Stimulated activated CD8-positive, alpha-beta memory T cell treated with anti-CD3 and anti-CD28 coated beads, Interleukin-15, amount 100 ng/mL, for 4 hours (primary cell): ENCODE data around the gene ZBTB18.
"Not testable (repeated sequence)": the region's sequence is repeated elsewhere in the genome, so short reads cannot be mapped to it uniquely, and the experiment has no call there.

ENCODE experiments used
- DNase-seq, 2 donors: peaks; one replicate each; pipeline ENCODE4 v3.0.0-alpha.2; 2020; ENCODE audit warnings: low read depth in 2 of 2

ZBTB18 gene

DNA sequence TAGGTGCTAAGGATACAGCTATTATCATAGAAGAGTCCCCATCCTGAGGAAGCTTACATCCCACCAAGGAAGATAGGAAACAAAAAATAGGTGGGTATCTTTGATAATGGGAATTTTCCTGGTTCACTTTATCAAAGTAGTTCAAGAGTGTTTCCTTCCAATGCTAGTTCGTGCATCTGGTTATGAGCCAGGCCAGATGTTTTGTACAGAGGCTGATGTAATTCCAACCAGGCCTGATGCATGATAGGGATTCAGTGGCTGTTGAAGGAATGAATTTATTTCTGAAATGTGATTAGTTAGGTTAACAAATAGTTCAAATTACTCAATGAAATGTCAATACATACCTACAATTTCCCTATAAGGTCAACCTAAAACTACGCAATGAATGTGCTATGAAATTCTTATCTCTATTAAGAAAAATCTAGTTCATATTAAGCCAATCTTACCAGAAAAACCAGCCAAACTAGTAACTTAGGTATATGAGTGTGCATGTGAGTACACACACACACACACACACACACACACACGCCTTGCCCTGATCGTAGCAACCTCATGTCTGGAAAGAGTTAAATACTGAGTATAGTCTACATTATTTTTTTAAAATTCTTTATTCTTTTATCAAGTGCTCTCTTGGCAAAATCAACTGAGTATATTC lies 9.5 kb upstream of the ZBTB18 start:
- DNase-seq = no peak

DNA sequence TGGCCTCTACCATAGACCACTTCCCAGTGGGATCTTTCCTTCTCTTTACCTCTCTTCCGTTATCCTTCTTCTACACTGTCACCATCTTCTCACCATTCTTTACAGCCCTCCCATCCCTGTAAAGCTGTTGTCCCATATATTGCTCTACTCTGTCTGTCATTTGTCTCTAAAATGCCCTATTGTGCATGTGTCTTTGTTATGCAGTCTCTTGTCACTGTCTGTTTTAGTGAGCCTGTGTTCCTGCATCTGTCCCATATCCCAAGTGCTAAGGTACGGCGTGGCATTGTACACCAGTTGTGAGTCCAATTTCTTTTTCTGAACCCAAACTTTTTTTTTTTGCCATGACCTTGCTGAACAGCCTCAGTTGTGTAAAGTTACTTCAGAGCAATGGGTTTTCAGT lies 8.8 kb upstream of the ZBTB18 start:
- no peak for DNase-seq

DNA sequence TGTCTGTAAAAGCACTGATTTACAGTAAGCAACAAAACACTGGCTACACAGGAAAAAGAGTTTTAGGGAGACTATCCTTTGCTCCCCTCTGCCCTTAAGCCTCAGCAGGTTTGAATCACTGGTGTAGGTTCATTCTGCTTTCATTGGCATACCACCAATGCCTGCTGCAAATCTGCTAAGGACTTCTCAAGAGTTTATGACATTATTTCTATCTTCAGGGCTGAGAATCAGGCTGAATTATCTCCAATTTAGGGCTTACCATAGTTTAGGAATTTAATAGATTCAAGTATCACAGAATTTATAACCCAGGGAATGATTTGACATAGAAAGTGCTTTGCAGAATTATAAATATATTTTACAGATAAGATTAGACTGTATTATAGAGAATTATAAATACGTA lies 6.7 kb upstream of the ZBTB18 start:
- DNase-seq = no peak

DNA sequence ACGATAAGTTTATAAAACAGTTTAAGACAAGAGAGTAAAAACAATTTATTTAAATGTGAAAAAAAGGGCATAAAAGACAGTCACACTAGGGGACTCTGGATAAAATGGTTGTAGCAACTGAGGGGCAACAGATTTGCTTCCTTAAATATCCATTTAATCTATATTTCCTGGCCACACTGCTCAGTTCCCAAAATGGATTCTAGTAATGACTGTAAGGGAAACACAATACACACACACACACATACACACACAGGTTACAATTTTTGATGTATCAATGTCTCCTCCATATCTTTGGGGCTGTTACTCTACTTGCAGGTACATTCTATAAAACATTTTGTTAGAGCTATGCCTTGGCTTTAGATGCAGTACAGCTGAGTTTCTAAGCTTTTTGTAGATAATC lies 4.8 kb upstream of the ZBTB18 start:
- not testable (repeated sequence) for DNase-seq

DNA sequence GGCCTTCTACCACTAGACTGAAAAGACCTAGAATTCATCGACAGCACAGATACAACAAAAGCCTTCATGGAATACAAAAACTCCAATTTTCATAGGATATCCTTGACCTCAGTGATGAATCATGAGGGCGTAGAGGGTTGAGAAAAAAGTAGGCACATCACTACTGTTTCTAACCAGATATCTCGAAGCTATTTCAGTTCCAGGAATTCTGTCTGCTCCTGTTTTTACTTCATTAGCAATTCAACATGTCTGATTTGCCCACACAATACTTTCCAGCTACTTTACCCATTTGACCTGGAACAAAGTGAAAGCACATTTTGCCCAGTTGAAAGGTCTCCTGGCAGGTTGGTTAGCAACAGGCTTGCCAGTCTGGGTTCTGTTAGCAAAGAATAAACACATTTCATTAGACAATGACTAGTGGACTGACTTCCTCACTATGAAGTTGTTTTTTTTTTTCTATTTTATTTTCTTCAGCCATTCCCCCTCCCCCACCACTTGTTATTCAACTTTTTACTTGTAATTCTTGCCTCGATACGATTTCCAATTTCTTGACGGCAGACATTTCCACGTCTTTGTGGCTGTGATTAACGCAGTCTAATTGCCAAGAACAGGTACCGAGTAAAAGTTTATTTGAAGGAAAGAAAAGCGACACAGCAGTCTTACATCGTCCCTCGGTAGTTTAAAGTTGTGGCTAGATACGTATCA lies 4.0 kb upstream of the ZBTB18 start:
- DNase-seq = no peak

DNA sequence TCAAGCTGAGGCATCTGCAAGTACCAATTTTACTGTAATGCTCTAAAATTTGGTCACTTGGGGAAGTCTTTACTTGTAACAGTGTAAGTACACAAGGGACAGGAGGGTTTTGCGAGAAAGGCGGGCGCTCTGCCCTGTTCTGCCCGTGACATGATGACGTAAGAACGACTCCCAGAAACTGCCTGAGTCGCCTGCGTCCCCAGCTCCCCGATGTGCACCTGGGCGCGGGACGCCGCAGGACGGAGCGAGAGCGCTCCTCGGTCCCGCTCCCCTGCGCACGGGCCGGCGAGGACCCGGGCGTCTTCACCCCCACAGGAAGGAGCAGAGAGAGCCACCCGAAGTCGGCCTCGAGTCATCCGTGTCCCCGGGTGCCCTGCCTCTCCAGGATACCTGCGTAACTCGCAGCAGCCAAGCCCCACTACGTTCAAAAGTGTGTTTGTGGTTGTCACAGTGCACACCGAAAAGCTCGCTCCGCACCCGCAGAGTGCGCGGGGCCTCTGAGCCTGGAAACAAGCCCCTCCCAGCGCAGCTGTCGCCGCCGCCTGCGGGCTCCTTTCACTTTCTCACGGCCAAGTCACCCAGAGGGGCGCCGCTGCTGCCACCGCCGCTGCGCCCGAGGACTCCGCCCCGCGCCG lies 3.3 kb upstream of the ZBTB18 start:
- peak in 1 of 2 donors; percentile 31 for DNase-seq

DNA sequence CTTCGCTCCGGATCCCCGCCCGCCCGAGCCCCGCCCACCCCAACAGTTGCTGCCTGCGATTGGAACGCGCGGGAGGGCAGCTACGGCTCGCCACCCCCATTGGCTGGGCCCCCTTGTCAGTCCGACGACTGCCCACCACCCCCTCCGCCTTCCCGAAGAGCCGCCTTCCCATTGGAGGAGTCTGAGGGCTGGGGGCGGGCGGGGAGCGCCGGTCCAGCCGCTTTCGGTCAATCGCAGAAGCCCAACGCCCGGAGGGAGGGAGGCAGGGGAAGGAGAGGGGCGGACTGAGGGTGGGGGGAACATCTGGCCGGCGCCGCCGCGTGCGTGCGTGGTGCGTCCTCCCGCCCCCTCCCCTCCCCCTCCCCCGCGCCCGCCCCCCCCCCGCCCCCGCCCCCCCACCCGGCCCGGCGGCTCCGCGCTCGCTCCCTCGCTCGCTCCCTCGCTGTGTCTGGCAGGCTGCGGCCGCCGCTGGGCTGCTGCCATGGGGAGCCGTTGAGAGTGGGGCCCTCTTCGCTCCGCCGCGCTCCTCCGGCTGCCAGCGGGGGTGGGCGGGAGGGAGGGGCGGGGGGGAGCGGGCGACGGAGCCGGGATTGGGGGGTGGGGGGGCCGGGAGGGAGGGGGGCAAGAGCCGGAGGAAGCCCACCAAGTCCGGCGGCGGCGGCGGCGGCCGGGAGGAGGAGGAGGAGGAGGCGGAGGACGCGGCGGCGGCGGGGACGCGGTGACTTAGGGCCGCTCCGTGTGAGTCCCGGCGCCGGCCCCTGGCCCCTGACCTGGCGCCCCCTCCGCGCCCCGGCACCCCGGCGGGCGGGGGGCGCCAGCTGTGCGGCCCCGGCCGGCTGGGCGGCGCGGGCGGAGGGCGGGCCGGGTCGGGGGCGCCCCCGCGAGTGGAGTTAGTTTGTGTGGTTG lies 2.6 kb upstream of the ZBTB18 start:
- peak; percentile 94 to 96 for DNase-seq

DNA sequence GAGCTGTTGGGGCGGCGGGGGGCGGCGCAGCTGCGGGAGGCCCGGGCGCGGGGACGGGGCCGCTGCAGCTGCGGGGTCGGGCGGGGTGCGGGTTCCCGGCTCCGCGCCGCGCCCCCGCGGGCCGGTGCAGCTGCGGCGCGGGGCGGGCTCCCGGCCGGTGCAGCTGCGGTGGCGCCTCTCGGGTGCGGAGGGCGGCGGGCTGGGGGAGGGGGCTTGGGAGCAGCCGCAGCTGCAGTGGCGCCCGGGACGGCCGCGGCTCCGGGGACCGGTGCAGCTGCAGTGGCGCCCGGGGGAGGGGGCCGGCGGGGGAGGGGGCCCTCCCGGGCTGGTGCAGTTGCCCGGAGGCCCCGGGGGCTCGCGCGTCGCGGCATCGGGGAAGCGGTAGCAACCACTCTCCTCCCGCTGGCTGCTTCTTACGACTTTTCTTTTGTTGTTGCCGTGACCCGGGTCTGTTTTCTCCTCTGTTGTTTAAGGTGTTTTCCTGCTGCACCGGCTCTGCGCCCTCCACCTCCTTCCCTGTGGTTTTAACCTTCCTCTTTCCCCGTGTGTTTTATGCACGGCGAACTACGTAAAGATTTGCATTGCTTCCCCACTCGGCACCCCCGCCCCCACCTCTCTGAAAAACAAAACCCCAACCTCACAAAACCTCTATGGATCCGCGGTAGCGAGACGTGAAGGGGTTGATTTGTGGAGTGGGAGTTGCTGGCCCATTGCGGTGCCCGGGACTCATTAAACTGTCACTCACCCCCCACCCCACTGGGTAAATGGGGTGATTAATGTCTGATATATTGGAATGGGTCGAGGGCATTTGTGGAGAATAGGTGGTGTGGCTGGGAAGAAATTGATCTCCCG lies 1.7 kb upstream of the ZBTB18 start:
- peak in 1 of 2 donors; percentile 13 for DNase-seq

DNA sequence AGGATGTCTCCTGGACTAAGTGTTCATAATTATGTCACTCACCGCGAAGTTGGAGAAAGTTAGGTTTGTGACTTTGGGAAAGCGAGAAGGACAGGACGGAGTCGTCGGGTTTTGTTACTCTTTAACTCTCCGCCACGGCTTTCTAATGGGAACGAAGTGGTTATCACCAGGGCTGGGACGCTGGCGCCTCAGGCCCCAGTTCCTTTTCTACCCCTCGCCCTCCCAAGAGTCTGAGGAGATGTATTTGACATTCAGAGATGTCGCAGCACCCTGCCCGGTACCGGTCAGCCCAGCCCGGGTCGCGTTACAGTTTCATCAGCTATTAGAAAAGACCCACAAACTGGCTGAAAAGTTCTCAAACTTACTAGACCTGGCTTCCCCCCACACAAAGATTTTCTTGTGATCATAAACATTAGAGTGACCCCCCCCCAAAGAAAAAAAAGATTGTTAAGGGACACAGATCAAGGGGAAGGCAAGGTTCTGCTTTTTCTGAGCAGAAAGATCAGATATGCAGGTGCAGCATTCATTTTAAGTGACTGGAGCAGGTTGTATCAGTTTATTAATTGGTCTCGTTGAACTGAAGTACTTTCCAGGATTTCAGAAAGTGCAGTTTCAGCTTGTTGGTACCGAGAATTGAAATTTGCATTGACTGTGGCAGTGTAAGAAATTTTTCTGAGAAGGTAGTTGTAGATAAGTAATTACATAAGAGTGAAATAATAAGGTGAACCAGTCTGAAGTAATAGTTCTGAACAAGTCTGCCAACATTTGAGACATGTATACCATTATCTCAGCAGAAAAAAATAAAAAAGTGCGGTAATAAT lies 859 bp upstream of the ZBTB18 start:
- DNase-seq = no peak

DNA sequence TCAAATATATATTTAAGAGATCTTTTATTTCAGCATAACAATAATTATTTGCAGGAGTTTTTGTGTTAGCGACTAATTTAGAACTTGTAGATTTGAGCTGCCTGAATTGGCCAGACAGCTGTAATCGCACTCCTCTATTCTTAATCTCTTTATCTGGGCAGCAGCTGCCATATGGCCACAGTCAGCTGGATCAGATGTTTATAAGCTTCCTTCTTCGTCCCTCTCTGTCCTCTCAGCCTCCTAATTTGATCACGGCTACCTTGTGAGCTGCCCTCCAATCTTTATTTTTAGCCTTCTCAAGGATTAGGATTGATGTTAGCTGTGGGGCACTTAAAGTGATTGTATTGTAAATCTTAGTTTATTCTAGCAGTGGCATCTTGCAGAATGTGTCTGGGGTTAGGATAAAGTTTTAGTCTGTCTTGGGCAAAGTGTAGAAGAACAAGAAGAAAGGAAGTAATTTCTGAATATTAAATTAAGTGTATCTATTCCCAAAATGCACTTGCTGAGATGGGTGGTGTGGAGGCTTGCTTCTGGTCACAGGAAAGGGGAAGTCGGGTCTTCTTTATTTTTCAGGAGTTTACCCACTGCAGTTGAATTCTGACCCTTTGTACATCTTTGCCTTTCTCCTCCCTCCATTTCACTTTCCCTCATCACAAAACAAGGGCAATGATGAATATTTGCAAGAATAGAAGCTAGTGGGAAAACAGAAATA lies 1.1 kb downstream of the ZBTB18 start:
- no peak for DNase-seq

DNA sequence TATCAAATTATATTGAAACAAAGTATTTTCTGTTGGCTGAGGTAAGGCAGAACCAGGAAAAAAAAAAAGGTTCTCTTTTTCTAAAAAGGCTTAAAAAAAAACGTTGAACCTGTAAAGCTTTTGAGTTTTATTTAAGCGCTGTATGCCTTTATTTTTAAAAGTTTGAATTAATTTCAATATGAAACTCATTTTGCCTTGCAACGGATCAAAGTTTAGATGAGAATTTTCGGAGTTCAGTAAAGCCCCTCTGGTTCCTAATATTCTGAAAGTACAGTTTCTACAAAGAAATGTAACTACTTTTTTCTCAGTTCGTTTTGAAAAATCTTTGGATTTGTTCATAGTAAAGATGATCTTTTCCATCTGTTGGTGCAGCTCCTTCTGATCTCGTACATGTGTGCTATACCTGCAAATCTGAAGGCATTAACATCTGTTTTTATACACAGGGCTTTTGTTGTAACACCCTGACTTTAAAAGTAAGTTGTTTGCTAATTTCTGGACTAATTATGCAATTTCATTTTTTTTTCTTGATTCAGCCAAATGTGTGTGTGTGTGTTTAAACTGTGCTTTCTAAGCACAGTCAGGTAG lies 1.7 kb downstream of the ZBTB18 start:
- no peak for DNase-seq

DNA sequence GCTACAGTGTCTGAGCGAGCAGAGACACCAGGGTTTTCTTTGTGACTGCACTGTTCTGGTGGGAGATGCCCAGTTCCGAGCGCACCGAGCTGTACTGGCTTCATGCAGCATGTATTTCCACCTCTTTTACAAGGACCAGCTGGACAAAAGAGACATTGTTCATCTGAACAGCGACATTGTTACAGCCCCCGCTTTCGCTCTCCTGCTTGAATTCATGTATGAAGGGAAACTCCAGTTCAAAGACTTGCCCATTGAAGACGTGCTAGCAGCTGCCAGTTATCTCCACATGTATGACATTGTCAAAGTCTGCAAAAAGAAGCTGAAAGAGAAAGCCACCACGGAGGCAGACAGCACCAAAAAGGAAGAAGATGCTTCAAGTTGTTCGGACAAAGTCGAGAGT lies 2.7 kb downstream of the ZBTB18 start:
- DNase-seq = no peak

DNA sequence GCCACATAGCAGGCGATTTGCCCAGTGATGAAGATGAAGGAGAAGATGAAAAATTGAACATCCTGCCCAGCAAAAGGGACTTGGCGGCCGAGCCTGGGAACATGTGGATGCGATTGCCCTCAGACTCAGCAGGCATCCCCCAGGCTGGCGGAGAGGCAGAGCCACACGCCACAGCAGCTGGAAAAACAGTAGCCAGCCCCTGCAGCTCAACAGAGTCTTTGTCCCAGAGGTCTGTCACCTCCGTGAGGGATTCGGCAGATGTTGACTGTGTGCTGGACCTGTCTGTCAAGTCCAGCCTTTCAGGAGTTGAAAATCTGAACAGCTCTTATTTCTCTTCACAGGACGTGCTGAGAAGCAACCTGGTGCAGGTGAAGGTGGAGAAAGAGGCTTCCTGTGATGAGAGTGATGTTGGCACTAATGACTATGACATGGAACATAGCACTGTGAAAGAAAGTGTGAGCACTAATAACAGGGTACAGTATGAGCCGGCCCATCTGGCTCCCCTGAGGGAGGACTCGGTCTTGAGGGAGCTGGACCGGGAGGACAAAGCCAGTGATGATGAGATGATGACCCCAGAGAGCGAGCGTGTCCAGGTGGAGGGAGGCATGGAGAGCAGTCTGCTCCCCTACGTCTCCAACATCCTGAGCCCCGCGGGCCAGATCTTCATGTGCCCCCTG lies 3.3 kb downstream of the ZBTB18 start:
- no peak for DNase-seq

DNA sequence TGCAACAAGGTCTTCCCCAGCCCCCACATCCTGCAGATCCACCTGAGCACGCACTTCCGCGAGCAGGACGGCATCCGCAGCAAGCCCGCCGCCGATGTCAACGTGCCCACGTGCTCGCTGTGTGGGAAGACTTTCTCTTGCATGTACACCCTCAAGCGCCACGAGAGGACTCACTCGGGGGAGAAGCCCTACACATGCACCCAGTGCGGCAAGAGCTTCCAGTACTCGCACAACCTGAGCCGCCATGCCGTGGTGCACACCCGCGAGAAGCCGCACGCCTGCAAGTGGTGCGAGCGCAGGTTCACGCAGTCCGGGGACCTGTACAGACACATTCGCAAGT lies 3.8 kb downstream of the ZBTB18 start:
- DNase-seq = no peak

DNA sequence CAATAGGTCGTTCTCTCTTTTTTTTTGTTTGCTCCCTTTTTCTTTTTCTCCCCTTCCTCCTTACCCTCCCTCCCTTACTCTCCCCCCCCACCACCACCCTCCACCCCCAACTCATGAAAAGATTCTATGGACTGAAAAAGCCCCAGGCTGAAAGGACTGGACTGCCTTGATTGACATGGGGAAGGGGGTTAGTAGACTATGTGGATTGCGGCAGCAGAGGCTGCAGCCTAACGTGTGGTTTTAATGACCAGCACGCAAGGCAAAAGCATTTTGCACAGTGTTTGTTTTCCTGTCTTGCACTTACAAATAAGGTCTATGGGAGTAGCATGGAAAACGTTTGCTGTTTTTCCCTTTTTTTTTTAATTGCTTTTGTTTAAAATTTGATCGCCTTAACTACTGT lies 5.5 kb downstream of the ZBTB18 start:
- no peak for DNase-seq

DNA sequence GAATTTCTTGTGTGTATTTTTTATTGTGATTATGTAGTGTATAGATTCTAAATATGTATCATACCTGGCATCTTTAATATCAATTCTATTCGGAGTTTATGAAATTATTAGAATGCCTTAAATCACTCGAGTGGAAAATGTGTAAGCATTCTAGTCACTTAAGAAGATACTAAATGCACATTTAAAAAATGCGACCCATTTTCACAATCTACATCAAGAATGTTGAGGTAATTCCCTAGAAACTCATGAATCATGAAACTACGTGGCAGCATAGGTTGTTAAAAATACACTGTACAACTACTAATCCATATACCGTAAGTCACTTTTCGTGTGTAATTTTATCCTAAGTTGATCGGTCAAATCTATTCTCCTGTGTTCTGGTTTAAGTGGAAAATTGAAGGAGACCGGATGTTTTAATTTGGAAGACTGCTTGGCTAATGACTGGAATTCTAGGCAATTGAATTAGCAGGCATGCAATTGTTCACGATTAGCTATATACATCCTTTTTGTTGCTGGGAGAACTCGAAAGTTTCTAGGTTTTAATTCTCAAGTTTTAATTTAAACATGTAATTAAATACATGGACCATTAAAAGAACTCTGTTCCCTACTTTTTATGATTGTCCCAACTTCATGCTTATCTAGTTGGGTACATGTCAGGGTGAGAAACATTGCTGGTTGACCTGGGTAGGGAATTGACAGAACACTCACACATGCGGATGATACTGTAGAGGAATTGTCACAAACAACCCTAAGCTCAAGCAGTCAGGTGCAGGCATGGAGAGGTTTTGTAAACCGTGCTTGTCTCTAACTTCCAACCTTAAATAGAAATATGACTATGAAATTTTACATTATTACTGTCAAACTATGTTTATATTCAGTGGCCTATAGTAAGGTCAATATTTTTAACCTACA lies 6.6 kb downstream of the ZBTB18 start:
- no peak for DNase-seq

DNA sequence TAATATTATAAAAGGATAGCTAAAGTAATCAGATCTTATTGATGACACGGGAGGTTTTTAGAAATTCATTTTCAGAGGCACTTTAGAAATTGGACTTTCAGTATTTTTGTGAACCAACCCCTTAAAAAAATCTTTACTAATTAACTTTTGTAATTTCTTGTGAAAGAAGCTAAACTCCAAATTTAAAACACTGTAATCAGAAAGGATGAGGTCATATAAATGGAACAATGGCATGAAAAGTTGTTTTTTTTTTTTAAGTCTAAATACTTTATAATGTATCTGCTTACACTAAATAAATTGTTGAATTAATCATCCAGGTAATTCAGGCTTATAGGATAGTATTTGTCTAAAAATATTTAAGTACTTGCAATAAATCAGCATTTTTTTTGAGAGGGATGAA lies 9.0 kb downstream of the ZBTB18 start:
- DNase-seq = no peak

DNA sequence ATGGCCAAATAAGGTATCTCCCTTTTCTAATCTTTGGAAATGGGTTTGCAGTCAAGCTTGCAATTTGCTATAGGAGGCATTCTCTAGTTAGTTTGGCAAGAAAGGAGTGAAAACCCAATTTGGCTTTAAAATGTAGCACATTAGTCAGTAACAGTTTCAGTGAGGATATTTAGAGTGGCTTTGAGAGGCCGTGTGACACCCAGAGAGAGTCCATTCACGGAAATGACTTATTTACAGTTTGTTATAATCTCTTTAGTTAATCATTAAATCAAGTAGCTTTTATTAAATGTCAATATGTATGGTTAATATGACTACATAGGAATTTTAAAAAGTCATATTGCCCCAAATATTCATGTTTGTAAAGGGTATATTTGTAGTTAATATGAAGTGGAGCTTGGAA lies 9.6 kb downstream of the ZBTB18 start:
- DNase-seq = no peak
